Mammary epithelial cell (primary cell): ENCODE results near the gene MYO1D.

Experiments used
- EZH2 ChIP-seq: IDR thresholded peaks from 2 replicates; pipeline ENCODE4 v1.6.1; 2012; ENCODE audit warnings: low read length, inconsistent platforms, borderline replicate concordance
- TF ChIP-seq, protein P1 (sequence below), 2 donors: IDR thresholded peaks in 1 of 2; conservative IDR thresholded peaks in 1 of 2; 2 replicates each; pipeline ENCODE4 v1.5.1; 2011 to 2012; ENCODE audit warnings: inconsistent platforms in 2 of 2, low read length in 2 of 2, mild to moderate bottlenecking in 2 of 2, control low read depth in 1 of 2, low read depth in 1 of 2; ENCODE audit not compliant: insufficient read depth in 1 of 2; ENCODE audit errors: extremely low read depth in 1 of 2

DNA sequence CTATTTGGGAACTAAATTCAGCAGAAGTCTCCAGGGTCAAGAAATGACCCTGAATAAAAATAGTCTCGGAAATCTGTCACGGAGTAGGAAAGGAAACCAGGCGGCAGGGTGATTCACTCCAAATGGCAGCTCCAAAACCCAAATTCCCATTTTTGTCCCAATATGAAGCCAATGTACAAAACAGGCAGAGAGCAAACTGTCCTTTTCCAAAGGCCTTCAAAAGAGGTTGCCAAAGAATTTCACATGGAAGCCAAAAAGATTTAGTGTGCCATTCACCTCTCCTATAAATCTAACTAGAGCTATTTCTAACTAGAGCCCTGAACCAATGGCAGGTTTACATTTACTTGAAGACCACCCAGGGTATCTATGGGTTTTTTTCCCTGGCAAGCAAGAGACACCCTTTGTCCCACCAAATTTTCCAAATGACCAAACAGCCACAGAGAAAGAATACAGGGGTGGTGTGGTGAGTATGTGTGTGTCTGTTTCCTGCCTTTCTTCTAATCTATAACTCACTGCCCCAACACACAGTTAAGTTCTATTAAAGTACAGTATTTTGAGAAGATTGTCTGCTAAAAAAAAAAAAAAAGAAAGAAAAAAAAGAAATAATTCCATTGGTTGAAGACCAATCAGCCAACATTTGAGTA, 6.8 kb downstream of the MYO1D start:
- TF ChIP-seq, protein P1, sequence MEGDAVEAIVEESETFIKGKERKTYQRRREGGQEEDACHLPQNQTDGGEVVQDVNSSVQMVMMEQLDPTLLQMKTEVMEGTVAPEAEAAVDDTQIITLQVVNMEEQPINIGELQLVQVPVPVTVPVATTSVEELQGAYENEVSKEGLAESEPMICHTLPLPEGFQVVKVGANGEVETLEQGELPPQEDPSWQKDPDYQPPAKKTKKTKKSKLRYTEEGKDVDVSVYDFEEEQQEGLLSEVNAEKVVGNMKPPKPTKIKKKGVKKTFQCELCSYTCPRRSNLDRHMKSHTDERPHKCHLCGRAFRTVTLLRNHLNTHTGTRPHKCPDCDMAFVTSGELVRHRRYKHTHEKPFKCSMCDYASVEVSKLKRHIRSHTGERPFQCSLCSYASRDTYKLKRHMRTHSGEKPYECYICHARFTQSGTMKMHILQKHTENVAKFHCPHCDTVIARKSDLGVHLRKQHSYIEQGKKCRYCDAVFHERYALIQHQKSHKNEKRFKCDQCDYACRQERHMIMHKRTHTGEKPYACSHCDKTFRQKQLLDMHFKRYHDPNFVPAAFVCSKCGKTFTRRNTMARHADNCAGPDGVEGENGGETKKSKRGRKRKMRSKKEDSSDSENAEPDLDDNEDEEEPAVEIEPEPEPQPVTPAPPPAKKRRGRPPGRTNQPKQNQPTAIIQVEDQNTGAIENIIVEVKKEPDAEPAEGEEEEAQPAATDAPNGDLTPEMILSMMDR (conservative IDR thresholded peaks at IDR 0.05 in 1 of 2, IDR thresholded peaks at IDR 0.05 in 1 of 2; ENCODE audit: extremely low read depth in 1 of 2, insufficient read depth in 1 of 2, low read depth in 1 of 2, low read length in 2 of 2) = no peak
- no peak for TF ChIP-seq EZH2
